T-helper 1 cell treated with Interleukin-12 subunit alpha and Interleukin-12 subunit beta and Interleukin-4 antibody, amounts not matched to agents 30 ng/mL and 1 ng/mL, for 36 hours (primary cell): ENCODE measurements around the gene HFE. TPM values are rescaled to one million over a fixed set of nuclear protein-coding genes. Genes with fewer than 3 reads are reported as not detected.
"Not testable (repeated sequence)": the region's sequence is repeated elsewhere in the genome, so short reads cannot be mapped to it uniquely, and the experiment has no call there.

Experiments used
- intact Hi-C: fragments of 100-400 bp; cut with micrococcal nuclease; formaldehyde crosslinking; loops from one replicate; pipeline ENCODE4 v1.15.1; 2024
- total RNA-seq: library from RNA; stranded (reverse); gene quantifications from 2 replicates; pipeline ENCODE4 v1.2.3, GENCODE V29; 2022

Gene HFE
- 2.6 and 4.2 TPM in 2 replicates for total RNA-seq

- intact Hi-C loops: loop anchor here (2.0 kb wide), 1 partner anchor 15 kb away; a partner anchor contains a TSS
Observed at GRCh38 chr6:26087284-26088115, at the start of gene HFE. Gene HFE, plus strand, starts transcription at chr6:26087429. Its CDS starts 12 bp downstream, at chr6:26087441.

DNA sequence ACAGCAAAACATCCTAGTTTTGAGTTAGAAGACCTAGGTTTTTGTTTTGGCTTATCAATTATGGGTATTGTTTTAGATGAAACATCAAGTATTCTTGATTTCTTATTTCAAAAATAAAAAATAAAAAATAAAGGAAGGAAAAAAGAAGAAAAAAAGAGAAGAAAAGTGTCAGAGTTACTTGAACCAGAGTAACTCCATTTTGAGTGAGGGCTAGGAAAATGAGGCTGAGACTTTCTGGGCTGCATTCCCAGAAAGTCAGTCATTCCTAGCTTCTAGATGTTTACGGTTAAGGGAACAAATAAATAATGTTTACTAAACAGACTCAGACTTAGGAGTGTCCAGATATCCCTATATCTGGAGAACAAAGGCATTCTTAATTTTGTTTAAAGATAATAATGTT lies 45.3 kb upstream of the HFE start:
- intact Hi-C loops: no loop called here

- intact Hi-C loops: loop anchor here (1.0 kb wide), 6 partner anchors 10 to 114 kb away; a partner anchor contains a TSS
Observed at GRCh38 chr6:26043384-26044139, 43.7 kb upstream of the HFE start.

GRCh38 chr6:26044140-26045064 lies 42.8 kb upstream of the HFE start:
- intact Hi-C loops: loop anchor here (1.0 kb wide), 2 partner anchors 11 to 42 kb away; no protein-coding TSS in a partner anchor

GRCh38 chr6:26045065-26045927 lies 41.9 kb upstream of the HFE start:
- intact Hi-C loops: loop anchor here (1.0 kb wide), 2 partner anchors 10 to 41 kb away; no protein-coding TSS in a partner anchor

GRCh38 chr6:26045928-26046368 lies 41.3 kb upstream of the HFE start:
- intact Hi-C loops: loop anchor here (1.0 kb wide), 2 partner anchors 9 to 40 kb away; no protein-coding TSS in a partner anchor

DNA sequence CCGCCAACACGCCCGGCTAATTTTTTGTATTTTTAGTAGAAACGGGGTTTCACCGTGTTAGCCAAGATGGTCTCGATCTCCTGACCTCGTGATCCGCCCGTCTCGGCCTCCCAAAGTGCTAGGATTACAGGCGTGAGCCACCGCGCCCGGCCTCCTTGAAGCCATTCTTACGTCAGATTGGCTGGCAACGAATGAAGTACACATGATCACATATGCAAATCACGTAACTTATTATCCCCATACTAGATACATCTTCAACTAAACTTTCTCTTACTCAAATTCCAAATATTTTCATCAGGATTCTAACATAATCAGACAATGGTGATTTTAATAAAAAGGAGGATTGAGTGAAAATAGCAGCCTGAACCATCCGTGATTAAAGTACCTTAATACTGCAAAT lies 39.9 kb upstream of the HFE start:
- intact Hi-C loops: not testable (repeated sequence)

- intact Hi-C loops: no loop called here
Observed at GRCh38 chr6:26048590-26048989, 38.6 kb upstream of the HFE start.

DNA sequence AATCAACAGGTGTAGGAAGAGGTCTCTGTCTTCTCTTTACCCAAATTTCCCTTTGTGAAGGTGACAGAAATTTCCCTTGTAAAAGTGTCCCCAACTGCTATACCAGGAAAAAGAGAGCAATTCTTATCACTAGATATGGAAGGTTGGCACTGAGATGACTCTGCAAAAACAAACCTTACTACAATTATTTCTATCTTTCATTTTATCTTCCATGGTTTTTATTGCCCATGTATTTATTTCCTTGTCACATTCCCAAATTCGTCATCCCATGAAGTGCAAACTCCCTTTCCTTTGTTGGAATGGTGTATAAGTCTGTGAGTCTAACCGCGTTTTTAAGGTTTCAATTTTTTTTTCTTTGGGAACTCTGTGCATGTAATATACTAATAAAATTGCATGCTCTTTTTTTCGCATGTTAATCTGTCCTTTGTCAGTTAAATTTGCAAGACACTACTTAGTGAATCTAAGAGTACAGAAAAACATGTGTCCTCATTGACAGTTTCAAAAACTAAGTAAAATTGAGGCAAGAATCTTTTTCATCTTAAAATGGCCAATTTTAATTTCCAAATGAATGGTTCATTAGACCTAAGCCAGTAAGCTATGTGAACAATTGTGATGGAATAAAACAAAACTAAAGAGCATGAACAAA lies 35.4 kb upstream of the HFE start:
- intact Hi-C loops: no loop called here

DNA sequence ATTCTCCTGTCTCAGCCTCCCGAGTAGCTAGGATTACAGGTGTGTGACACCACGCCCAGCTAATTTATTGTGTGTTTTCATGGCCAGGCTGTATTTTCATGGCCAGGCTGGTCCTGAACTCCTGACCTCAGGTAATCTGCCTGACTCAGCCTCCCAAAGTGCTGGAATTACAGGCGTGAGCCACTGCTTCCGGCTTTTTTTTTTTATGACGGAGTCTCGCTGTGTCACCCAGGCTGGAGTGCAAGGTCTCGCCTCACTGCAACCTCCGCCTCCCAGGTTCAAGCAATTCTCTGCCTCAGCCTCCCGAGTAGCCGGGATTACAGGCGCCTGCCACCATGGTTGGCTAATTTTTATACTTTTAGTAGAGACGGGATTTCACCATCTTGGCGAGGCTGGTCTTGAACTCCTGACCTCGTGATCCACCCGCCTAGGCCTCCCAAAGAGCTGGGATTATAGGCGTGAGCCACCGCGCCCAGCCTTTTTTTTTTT lies 34.4 kb upstream of the HFE start:
- intact Hi-C loops: not testable (repeated sequence)

DNA sequence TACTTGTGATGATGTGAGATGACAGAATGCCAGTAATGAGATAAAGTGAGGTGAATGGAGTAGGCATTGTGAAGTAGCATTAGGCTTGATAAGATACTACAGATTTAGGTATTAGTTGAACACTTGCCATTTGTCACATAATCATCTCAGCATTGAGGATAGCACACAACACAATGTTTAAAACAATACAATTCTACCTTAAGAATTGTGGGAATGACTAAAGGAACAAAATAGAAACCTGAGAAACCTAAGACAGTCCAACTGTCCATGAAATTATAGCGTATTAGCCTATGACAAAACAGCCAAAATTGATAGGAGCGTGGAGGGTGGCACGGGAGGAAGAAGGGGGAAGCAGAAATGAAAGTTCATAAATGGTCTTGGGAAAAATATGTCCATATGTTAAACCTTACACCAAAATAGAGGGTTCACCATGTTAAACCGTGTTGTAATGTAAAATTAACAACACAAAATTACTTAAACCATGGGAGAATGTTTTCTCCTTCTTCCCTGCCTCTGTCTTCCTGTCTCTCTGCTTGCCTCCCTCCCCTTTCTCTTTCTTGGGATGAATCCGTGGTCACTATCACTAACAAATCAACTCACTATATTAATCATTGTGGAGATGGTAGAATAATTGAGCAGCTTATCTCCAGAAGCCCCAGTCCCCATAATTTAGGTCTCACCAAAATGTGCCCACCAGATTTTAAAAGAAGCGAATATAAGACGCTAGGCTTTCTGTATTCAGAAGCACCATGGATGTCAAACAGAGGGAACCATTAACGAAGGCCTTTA lies 33.0 kb upstream of the HFE start:
- intact Hi-C loops: loop anchor here (2.0 kb wide), 1 partner anchor 217 kb away; a partner anchor contains a TSS

DNA sequence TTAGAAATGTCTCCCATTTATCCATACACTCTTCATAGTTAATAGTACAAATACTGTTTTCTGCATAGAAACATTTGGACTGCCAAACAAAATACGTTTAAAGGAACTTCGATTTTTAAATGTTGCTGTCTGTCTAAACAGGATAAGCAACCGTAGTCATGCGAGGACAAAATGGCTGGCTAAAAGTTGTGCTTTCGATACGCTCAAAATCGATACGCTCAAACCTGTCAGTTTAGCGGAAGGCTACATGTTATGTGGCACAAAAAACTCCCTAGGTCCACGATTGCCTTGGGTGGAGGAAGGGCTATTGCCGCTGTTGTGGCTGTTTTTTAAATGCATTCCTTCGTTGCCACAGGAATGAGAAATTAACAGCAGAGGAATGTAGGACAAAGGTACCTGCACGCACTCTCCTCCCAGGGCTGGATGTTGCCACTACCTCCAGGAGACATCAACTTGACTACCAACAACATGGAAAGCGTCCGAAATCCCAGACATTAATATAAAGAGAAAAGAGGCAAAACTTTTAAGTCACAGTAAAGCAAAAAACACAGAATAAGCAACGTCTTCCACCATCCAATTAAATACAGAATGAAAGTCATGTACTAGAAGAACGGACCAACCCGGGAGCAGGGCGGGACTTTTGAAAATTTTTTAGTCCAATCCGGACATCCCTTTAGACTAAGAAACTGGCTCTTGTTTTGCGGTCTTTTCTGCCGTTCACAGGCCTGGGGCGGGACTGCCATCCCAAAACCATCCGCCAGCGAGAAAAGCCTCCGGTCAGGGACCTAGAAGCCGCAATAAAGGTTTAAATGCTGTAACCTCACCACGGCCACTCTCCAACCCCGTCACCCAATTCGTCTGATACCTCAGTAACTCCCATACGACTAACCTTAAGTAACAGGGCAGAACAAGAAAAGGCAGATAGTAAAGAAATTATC lies 32.2 kb upstream of the HFE start:
- intact Hi-C loops: loop anchor here (1.0 to 5.0 kb wide), 7 partner anchors 10 to 216 kb away; a partner anchor contains a TSS

GRCh38 chr6:26055719-26056582 lies 31.3 kb upstream of the HFE start:
- intact Hi-C loops: loop anchor here (1.0 to 5.0 kb wide), 12 partner anchors 8 to 215 kb away; a partner anchor contains a TSS

GRCh38 chr6:26056583-26057350 lies 30.5 kb upstream of the HFE start:
- intact Hi-C loops: loop anchor here (1.0 to 5.0 kb wide), 7 partner anchors 8 to 176 kb away; a partner anchor contains a TSS

DNA sequence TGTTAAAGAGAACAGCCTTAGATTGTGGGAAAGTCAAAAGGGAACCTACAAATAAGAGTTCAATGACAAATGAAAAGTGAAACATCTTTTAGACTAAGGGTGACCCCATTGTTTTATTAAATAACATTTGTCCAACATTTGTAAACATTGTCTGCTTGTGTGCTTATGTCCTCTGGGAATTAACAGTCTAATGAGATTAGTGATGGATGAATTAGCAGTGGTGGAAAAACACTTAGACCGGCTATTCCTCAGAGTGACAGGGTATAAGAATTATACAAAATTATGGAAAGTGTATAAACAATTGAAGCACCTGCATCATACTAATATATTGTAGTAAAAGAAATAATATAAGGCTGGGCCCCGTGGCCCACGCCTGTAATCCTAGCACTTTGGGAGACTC lies 29.3 kb upstream of the HFE start:
- intact Hi-C loops: loop anchor here (5.0 kb wide), 2 partner anchors 114 to 174 kb away; a partner anchor contains a TSS
